Glomerular visceral epithelial cell (primary cell): ENCODE measurements around the gene LAMP1.
A peak's percentile ranks its signal among the peaks of the same experiment; 100 is the strongest.
"Not testable (repeated sequence)": the region's sequence is repeated elsewhere in the genome, so short reads cannot be mapped to it uniquely, and the experiment has no call there.

Experiments
- DNase-seq: peaks from one replicate; pipeline ENCODE4 v3.0.0-alpha.2; 2016; ENCODE audit errors: extremely low spot score

LAMP1 gene

GRCh38 chr13:113297370-113298042 is 467 bp downstream of the LAMP1 start:
- no peak for DNase-seq

GRCh38 chr13:113298043-113298945 is 1.3 kb downstream of the LAMP1 start:
- DNase-seq: peak; percentile 35

GRCh38 chr13:113299951-113300350 is 2.9 kb downstream of the LAMP1 start:
- peak; percentile 18 for DNase-seq

GRCh38 chr13:113302986-113303385 is 5.9 kb downstream of the LAMP1 start:
- no peak for DNase-seq

GRCh38 chr13:113304121-113304520 is 7.1 kb downstream of the LAMP1 start:
- peak; percentile 71 for DNase-seq

- DNase-seq: peak; percentile 81
These were observed 8.2 kb downstream of the LAMP1 start for GRCh38 chr13:113305208-113305607.

- DNase-seq: no peak
These were observed 10.5 kb downstream of the LAMP1 start for GRCh38 chr13:113307491-113307890.

- no peak for DNase-seq
These were observed 12.4 kb downstream of the LAMP1 start for GRCh38 chr13:113309473-113309872.

GRCh38 chr13:113314112-113314511 is 17.1 kb downstream of the LAMP1 start:
- DNase-seq: not testable (repeated sequence)

GRCh38 chr13:113314895-113315470 is 17.9 kb downstream of the LAMP1 start:
- not testable (repeated sequence) for DNase-seq

GRCh38 chr13:113315992-113316391 is 19.0 kb downstream of the LAMP1 start:
- no peak for DNase-seq

- DNase-seq: no peak
These were observed 20.0 kb downstream of the LAMP1 start for GRCh38 chr13:113317031-113317430.

- no peak for DNase-seq
These were observed 21.9 kb downstream of the LAMP1 start for GRCh38 chr13:113318956-113319355.

- no peak for DNase-seq
These were observed 22.3 kb downstream of the LAMP1 start for GRCh38 chr13:113319371-113319770.

- DNase-seq: no peak
These were observed 23.3 kb downstream of the LAMP1 start for GRCh38 chr13:113320226-113320875.

- DNase-seq: no peak
These were observed 24.5 kb downstream of the LAMP1 start for GRCh38 chr13:113321546-113321945.

- no peak for DNase-seq
These were observed 25.0 kb downstream of the LAMP1 start for GRCh38 chr13:113322043-113322461.

GRCh38 chr13:113322890-113323651 is 26.0 kb downstream of the LAMP1 start:
- DNase-seq: no peak

GRCh38 chr13:113323869-113324268 is 26.8 kb downstream of the LAMP1 start:
- no peak for DNase-seq

GRCh38 chr13:113324398-113324797 is 27.4 kb downstream of the LAMP1 start:
- no peak for DNase-seq

GRCh38 chr13:113325779-113326178 is 28.7 kb downstream of the LAMP1 start:
- DNase-seq: no peak
